K562 (cell line): ENCODE results near the gene C18orf63.

Experiments used
- CBX3 ChIP-seq, 2 experiments: IDR thresholded peaks; 1 replicate in 1 of 2; 2 replicates in 1 of 2; pipeline ENCODE4 v1.6.1; 2012; ENCODE audit warnings: inconsistent platforms in 2 of 2, low read length in 2 of 2, borderline replicate concordance in 1 of 2, control low read depth in 1 of 2
- ETV6 ChIP-seq, 3 experiments: fragments of 150-350 bp in 1 of 3; sonication (generic) in 1 of 3; formaldehyde crosslinking in 1 of 3; IDR thresholded peaks; 2 replicates each; pipeline versions ENCODE4 v1.6.1 to v1.8.0; 2014 to 2022; ENCODE audit warnings: borderline replicate concordance in 2 of 3, low read depth in 2 of 3, antibody characterized with exemption in 1 of 3, low read length in 1 of 3, mild to moderate bottlenecking in 1 of 3, missing genetic modification reagents in 1 of 3
- MEF2A ChIP-seq: IDR thresholded peaks from 2 replicates; pipeline ENCODE4 v1.6.1; 2011; ENCODE audit warnings: low read depth, mild to moderate bottlenecking, low read length, moderate library complexity; ENCODE audit not compliant: control insufficient read depth

- TF ChIP-seq CBX3 (IDR thresholded peaks at IDR 0.05; ENCODE audit: borderline replicate concordance in 1 of 2, low read length in 2 of 2) (no peak), ETV6 (IDR thresholded peaks at IDR 0.05; ENCODE audit: borderline replicate concordance in 1 of 2, low read depth in 2 of 2, low read length in 1 of 2) (no peak), ETV6 (CRISPR knock-in tag; IDR thresholded peaks at IDR 0.05; ENCODE audit: borderline replicate concordance) (no peak), MEF2A (no peak)
Measured at GRCh38 chr18:74303936-74304335, 11.7 kb upstream of the C18orf63 start.
